Coronary artery (tissue), 2 donors: ENCODE data around the gene ARL6IP5.

Experiments used
- DNase-seq: peaks from one replicate; pipeline ENCODE4 v3.0.0-alpha.2; 2017; ENCODE audit warnings: low spot score
- H3K27ac ChIP-seq, 2 donors: fragments of 200-600 bp; sonication (generic); one replicate each; pipeline ENCODE4 v1.5.1; 2016 to 2019
- H3K4me3 ChIP-seq: fragments of 200-600 bp; sonication (generic); 2 replicates; pipeline ENCODE4 v1.5.1; 2016; ENCODE audit warnings: mild to moderate bottlenecking, moderate library complexity
- CTCF ChIP-seq: fragments of 200-600 bp; sonication (generic); IDR thresholded peaks from one replicate; pipeline ENCODE4 v1.5.1; 2019; ENCODE audit warnings: antibody characterized with exemption

ARL6IP5 gene

GRCh38 chr3:69149586-69149985 lies 64.8 kb downstream of the ARL6IP5 start:
- Histone ChIP-seq H3K4me3 (no peak overlapping the region), H3K27ac (no peak overlapping the region)
- DNase-seq, result no peak
- TF ChIP-seq CTCF, result no peak
